AG08395 (cell line): ENCODE results near the gene NXPE3.
"Not testable (repeated sequence)": the region's sequence is repeated elsewhere in the genome, so short reads cannot be mapped to it uniquely, and the experiment has no call there.

ENCODE experiments used
- DNase-seq: peaks from one replicate; pipeline ENCODE4 v3.0.0; 2012; ENCODE audit warnings: mixed read lengths, low spot score

The NXPE3 gene

DNA sequence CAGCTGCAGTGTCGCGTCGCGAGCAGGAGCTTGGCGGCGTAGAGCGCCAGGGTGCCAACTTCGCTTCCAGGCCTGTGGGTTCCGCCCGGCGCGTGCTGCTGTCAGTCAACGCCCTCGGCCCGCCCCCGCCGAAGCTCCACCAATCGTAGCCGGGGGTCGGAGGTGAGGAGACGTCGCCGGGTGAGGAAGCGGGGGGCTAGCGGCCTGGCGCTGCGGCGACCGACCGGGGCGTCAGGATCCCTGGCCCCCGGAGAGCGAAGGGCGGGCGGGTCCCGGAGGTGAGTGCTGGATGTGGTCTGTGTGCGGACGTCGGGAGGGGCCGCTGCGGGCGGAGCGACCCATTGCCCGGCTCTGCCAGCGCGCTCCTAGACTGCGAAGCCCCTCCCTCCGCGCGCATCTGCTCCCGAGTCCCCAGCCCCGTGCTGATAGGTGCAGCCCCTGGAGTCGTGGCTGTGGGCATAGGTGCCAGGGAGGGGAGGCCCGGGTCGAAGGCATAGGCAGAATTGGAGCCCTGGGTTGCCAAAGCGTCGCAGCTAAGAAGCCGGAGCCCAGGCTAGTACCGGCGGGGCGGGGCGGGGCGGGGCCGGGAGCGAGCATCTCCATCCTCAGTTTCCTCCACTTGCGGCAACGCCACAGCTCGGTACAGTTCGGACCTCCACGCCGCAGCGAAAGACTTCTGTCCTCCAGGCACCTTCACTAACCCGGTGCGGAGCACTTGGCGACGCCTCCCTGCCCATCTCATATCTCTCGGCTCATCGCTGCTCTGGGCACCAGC lies at the start of gene NXPE3:
Gene NXPE3, plus strand, starts transcription at position 165 of the 775 bp plus-strand sequence. CDS start 6,386 bp downstream, outside the sequence.
- peak; percentile 92 for DNase-seq

DNA sequence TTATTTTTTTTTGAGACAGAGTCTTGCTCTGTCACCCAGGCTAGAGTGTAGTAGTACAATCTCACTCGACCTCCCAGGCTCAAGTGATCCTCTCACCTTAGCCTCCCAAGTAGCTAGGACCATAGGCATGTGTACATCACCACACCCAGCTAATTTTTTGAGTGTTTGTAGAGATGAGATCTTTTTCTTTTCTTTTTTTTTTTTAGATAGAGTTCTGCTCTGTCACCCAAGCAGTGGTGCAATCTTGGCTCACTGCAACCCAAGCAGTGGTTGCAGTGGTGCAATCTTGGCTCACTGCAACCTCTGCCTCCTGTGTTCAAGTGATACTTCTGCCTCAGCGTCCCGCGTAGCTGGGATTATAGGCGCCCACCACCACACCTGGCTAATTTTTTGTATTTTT lies 49.4 kb upstream of the NXPE3 start:
- DNase-seq, result no peak

DNA sequence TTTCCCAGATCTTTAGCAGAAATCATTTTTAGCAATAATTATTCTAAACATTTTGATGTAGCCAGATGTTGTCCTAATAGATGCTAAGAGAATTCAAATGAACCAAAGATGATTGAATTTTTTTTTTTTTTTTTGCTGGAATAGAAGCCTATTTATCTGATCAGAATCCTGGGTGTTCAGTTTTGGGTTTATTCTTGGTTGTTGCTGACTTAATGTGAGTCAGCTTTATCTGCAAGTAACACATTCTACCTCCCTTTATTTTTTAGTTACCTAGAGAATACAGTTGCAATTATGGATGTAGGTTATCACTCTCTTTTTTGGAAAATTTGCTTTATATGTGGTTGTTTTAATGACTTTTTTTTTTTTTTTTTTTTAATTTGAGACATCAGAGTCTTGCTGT lies 48.2 kb upstream of the NXPE3 start:
- no peak for DNase-seq

DNA sequence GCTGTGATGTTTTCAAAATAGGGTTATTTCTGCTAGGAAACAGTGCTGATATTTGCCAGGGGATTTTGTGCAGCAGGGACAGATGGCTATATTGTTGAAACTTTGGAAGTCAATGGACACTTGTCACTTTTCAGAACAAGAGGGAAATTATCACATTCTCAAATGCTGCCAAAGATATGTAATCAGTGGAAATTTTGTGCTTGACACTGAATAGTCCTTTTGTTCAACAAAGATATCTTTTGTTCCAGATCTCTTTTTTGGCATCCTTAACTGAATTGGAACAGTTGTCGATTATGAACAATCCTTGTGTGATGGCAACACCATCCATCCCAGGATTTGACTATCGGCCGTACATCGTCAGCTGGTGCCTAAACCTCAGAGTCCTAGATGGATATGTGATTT lies 46.8 kb upstream of the NXPE3 start:
- no peak for DNase-seq

DNA sequence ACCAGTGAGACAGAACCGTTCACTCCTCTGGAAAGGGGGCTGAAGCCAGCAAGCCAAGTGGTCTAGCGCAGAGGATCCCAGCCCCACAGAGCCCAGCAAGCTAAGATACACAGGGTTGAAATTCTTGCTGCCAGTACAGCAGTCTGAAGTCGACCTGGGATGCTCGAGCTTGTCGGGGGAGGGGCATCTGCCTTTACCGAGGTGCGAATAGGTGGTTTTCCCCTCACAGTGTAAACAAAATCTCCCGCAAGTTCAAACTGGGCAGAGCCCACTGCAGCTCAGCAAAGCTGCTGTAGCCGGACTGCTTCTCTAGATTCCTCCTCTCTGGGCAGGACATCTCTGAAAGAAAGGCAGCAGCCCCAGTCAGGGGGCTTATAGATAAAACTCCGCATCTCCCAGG lies 43.2 kb upstream of the NXPE3 start:
- DNase-seq, result no peak

DNA sequence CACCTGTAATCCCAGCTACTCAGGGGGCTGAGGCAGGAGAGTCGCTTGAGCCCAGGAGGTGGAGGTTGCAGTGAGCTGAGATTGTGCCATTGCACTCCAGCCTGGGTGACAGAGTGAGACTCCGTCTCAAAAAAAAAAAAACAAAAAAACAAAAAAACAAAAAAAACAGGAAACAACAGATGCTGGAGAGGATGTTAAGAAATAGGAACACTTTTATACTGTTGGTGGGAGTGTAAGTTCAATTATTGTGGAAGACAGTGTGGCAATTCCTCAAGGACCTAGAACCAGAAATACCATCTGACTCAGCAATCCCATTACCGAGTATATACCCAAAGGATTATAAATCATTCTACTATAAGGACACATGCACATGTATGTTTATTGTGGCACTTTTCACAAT lies 37.1 kb upstream of the NXPE3 start:
- not testable (repeated sequence) for DNase-seq

DNA sequence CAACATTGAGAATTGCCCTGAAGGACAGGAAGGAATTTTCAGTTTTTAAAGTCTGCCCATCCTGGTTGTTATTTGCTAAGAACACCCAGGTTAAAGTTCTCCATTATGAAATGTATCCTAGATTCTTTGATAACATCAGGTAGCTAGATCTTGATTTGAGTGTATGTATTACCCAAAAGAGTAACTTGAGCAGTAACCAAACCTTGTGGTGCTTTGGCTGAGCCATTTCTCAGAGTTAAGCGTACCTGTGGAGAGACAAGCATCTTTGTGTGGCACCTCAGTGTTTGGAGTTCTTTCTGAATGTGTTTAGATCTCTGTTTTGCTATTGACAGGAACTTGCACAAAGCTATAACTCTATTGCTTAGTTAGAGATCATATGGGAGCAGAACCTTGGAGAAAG lies 34.2 kb upstream of the NXPE3 start:
- no peak for DNase-seq

DNA sequence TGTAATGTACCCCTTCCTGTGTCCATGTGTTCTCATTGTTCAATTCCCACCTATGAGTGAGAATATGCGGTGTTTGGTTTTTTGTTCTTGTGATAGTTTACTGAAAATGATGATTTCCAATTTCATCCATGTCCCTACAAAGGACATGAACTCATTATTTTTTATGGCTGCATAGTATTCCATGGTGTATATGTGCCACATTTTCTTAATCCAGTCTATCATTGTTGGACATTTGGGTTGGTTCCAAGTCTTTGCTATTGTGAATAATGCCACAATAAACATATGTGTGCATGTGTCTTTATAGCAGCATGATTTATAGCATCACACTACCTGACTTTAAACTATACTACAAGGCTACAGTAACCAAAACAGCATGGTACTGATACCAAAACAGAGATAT lies 33.1 kb upstream of the NXPE3 start:
- not testable (repeated sequence) for DNase-seq

DNA sequence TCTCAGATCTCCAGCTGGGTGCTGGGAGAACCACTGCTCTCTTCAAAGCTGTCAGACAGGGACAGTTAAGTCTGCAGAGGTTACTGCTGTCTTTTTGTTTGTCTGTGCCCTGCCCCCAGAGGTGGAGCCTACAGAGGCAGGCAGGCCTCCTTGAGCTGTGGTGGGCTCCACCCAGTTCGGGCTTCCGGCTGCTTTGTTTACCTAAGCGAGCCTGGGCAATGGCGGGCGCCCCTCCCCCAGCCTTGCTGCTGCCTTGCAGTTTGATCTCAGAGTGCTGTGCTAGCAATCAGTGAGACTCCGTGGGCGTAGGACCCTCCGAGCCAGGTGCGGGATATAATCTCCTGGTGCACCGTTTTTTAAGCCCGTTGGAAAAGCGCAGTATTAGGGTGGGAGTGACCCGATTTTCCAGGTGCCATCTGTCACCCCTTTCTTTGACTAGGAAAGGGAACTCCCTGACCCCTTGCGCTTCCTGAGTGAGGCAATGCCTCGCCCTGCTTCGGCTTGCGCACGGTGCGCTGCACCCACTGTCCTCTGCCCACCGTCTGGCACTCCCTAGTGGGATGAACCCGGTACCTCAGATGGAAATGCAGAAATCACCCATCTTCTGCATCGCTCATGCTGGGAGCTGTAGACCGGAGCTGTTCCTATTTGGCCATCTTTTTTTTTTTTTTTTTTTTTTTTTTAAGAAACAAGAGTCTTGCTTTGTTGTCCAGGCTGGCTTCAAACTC lies 25.5 kb upstream of the NXPE3 start:
- DNase-seq, result not testable (repeated sequence)

DNA sequence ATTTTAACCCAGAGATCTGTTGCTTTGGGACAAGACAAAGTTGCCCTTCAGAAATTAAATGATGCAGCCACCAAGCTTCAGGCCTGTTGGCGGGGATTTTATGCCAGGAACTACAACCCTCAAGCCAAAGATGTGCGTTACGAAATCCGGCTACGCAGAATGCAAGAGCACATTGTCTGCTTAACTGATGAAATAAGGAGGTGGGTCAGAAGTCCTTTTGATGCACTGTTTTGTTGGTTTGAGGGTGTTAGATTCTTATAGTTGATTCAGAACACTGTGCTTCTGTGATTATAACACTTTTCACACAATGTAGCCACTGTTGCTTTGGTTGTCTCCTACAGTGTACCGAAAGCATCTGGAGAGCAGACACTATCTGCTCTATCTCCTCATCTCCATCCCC lies 20.8 kb upstream of the NXPE3 start:
- no peak for DNase-seq

DNA sequence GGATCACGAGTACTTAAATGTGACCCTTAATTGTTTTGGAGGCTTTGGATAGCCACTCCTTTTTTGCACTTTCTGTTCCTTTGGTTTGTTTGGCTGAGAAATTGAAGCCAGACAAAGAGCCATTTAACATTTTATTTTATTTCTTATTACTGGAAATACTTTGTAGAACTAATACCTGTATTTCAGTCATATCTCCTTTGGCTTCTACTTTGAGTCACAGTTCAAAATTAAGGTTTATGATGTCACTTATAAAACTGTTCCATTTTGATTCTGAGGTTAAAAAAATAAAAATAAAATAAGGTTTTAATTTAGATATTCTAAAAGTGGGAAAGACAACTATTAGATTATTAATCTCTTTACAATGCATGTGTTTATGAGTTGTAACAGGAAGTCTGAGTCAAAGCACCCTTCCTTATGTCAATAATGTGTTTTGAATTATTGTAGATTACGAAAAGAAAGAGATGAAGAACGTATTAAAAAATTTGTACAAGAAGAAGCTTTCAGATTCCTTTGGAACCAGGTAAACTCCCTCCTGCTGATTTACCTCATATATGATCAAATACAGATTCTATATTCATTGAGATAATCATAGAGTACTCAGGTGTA lies 16.9 kb upstream of the NXPE3 start:
- DNase-seq, result no peak

DNA sequence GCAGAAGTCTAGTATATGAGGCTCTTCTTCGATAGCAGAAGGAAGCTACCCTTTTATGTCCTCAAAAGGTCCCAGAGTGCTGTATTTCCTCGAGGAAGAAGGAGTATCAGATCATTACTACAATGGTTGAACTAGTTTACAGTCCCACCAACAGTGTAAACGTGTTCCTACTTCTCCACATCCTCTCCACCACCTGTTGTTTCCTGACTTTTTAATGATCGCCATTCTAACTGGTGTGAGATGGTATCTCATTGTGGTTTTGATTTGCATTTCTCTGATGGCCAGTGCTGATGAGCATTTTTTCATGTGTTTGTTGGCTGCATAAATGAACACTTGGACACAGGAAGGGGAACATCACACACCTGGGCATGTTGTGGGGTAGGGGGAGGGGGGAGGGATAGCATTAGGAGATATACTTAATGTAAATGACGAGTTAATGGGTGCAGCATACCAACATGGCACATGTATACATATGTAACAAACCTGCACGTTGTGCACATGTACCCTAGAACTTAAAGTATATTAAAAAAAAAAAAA lies 1.2 kb upstream of the NXPE3 start:
- DNase-seq, result not testable (repeated sequence)

DNA sequence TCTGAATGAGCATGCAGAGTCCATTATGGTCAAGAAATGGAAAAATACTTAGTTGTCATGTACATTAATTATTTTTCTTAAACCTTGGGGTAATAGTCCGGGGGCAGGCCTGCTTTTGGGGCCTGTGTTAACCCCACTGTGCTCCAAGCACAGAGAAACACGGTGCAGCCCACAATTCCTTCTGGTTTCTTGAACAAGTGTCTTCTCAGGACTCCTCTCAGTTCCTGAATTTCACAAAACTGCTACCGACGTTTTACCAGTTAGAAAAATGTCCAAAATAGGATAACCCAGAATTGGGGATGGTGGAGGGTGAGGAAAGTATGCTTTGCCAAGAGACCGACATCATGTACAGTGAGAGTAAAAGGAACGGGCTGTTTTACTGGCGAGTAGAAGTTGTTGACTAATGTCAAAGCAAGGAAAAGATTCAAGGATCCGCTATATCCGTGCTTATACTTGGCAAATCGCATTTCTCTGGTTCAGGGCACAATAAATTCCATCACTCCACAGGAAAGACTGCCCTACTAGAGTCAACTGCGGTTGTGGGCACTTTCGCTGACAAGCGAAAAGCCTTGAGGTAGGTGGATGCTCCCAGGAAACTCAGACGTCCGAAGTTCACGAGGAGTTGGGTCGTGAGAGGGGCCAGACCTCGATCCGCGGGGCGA lies 495 bp upstream of the NXPE3 start:
- no peak for DNase-seq

DNA sequence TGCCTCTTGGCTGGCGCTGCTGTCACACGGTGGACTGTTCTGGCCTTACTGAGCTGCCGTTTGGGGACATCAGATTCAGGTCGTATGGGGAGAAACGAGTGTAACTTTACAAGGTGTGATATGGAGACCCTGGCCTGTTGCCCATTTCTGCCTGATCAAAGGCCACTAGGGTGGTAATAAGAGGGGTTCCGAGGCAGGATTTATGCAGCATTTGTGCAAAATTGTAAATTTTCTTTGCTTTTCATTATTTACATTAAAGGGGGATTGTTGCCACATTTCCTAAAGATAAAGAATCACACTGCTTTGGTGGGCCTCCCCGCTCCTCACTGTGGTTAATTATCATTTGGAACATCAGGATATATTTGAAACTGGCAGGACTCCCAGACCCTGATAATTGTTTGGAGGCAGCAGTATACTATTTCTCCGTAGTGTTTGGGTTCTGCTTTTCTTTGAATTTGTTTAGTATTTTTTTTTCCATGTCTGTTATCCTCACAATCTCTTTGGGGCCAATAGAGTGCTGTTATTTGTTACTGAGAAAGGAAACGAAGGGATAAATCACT lies 891 bp downstream of the NXPE3 start:
- no peak for DNase-seq

DNA sequence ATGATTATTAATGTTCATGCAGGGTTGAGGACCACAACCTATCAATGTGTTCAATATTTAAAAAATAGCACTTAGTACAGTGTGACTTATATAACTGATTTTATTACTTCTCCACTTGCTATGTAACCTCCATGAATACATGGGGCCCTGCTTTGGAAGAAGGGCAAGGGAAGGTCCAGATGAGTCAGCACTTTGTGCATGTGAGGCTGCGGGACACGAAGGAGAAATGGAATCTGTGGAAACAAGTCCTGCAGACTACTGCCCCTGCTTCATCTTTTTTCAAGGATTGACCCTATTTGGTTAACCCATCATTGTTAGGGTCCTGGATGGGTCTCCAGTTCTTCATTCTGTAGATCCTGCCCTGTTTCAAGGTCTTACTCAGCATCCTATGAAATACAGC lies 1.6 kb downstream of the NXPE3 start:
- DNase-seq, result peak; percentile 75

DNA sequence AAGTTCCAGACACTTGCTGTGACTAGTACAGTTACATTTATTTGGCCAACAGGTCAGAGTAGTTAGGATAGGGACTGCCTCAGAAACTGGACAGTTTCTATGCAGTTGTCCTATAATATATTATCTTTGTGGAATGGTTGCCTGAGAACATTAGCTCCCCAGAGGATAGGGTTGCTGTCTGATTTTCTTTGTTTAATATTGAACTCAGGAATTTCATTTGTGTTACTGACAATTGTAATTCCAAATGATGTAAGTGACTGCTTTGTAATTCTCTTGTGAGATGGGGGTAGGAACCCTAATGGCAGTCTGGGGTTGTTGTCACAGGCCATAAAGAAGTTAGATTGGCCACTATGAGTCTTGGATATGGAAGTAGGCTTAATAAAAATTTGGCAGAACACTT lies 2.2 kb downstream of the NXPE3 start:
- DNase-seq, result no peak

DNA sequence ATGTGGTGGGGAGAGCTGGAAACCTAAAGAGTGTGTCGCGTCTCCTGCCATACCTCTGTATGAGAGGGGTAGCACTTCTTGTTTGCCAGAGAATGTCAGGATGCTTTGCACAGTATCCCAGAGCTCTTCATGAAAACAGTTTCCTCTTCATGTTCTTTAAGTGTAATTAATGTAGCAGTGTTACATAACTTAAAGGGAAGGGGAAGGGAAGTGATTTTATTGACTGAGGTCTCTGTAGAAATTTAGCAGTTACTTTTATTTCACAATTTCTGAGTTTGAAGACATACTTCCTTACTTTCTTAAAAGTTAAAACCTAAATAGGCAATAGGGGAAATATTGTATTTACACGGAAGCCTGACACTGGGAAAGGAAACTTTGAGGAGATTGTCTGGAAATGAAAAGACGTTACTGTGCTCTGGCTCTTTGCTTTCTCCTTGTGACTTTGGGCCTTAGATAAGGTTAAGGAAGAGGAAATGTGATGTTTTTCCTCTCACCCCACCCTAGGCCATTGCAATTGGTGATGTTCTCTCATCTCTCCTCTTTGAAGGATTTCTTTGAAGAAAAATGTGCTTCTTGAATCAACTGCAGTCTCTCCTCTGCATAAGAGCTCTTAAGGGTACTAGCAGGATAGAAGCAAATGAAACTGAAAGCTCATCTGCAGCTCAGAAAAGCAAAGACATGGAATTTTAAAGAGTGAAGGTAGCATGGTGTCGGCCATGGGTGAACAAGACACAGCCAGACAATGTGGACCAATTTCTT lies 6.0 kb downstream of the NXPE3 start:
- no peak for DNase-seq

DNA sequence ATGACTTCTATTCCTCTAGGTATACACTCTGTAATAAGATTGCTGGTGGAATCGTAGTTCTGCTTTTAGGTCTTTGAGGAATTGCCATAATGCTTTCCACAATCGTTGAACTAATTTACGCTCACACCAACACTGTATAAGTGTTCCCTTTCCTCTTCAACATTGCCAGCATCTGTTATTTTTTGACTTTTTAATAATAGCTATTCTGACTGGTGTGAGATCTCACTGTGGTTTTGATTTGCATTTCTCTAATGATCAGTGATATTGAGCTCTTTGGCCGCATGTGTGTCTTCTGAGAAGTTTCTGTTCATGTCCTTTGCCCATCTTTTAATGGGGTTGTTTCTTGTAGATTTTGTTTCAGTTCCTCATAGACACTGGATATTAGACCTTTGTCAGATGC lies 12.8 kb downstream of the NXPE3 start:
- no peak for DNase-seq

DNA sequence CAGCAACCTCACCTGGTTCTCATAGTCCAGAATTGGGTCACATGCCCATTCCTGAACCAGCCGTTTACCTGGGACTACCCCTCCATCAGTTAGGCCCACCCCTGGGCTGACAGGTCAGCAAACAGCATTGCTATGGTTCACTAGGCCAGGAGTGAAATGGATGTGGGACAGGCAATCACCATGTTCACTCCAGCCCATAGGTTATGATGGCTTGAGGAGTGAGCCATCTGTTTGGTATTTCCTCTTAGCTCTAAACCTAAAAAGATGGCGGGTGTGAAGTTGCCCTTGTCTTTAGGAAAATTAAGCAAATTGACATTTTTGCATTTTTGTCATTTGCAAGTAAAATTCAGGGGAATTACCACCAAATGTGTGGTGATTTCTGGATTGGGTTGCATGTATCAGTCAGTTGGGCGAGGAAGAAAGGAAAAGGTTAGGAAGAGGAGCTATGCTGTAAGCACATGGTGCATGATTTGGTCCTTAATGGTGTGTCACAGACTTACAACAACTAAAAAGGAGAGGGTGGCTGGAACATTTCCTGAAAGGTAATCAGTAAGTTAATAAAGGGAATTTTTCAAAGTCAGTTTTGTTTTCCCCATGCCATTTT lies 17.2 kb downstream of the NXPE3 start:
- DNase-seq, result no peak

DNA sequence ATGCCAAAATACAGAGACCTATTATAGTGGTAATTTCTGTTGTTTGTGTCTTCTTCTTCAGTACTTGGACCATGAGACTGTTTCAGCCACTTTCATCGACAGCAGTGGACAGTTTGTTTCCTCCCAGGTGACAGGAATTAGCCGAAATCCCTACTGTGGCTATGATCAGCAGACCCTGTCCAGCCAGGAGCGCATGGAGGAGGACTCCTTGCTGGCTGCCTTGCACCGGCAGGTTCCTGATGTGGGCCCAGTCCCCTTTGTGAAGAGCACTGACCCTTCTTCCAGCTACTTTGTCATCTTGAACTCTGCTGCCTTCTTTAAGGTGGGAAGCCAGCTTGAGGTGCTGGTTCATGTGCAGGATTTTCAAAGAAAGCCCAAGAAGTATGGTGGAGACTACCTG lies 22.2 kb downstream of the NXPE3 start:
- DNase-seq, result no peak

DNA sequence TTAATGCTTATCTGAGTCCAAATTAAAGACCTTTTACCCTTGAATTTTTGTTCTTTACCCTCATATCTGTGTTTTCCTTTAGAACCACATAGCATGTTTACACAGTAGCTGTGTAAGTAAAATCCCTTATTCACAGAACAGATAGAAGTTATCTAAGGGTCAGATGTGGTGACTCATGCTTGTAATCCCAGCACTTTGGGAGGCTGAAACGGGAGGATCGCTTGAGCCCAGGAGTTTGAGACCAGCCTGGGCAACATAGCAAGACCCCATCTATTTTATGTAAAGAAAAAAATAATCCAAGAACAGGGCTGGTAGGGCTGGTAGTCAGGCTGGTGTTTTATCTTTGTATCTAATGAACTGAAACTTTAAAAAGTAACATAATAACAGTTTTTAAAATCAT lies 23.2 kb downstream of the NXPE3 start:
- DNase-seq, result no peak
